ENCODE results near the gene NT5C2. TPM values are rescaled to one million over a fixed set of nuclear protein-coding genes. Genes with fewer than 3 reads are reported as not detected.

Gene NT5C2
- total RNA-seq, 1 donor from 2014 or later = 113 TPM

DNA sequence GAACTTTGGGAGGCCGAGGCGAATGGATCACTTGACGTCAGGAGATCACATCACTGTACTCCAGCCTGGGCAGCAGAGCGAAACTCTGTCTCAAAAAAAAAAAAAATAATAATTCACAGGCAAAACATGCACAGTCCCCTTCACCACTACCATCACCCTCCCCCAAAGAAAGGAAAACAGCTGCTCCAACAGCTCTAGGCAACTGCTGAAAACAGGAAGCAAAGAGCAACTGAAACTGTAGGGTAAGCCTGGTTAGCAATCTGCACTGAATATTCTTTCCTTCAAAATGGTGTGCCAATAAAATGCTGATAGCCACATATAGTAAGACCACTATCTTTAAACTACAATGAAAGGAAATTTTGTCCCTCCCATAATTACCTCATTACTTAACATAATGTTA lies 11.8 kb downstream of the NT5C2 start:
- no peaks in the 10 kb centered on the region for H3K9me3 Mint-ChIP-seq (ENCODE audit: unreplicated experiment)
- H3K9ac ChIP-seq (ENCODE audit: low read length) = no peak overlapping the region
- H3K27me3 ChIP-seq (ENCODE audit: insufficient read depth, low read length) = no peaks in the 10 kb centered on the region
- H3K36me3 ChIP-seq (ENCODE audit: insufficient read depth, low read length) = peaks cover 7% of the 10 kb centered on the region
- H3K4me3 ChIP-seq (ENCODE audit: insufficient read depth, low read depth, low read length) = no peak overlapping the region
- no peak overlapping the region for H3K4me2 ChIP-seq (ENCODE audit: low read length)
- H2AFZ ChIP-seq (ENCODE audit: low read depth, low read length) = no peak overlapping the region
- no peaks in the 10 kb centered on the region for H3K27me3 Mint-ChIP-seq (ENCODE audit: low read depth, unreplicated experiment)
- TF ChIP-seq EZH2 (IDR thresholded peaks at IDR 0.05; ENCODE audit: insufficient read depth, low read length) = no peak
- TF ChIP-seq CTCF (IDR thresholded peaks at IDR 0.05; ENCODE audit: insufficient read depth, low read depth, low read length) = no peak
- no peak for FAIRE-seq
- H3K36me3 Mint-ChIP-seq (ENCODE audit: low read depth, unreplicated experiment) = peaks cover 5% of the 10 kb centered on the region
- H3K27ac ChIP-seq (ENCODE audit: low read depth, low read length) = no peak overlapping the region
- no peaks in the 10 kb centered on the region for H3K4me1 ChIP-seq (ENCODE audit: insufficient read depth, low read length)
- no peak overlapping the region for H3K4me3 Mint-ChIP-seq (ENCODE audit: unreplicated experiment)
- no peaks in the 10 kb centered on the region for H3K9me3 ChIP-seq (ENCODE audit: insufficient read depth, low read depth, low read length)
- peak overlapping the region; percentile 78 for H3K27ac Mint-ChIP-seq (ENCODE audit: unreplicated experiment)
- no peak for DNase-seq (ENCODE audit: low read depth)
- peaks cover 68% of the 10 kb centered on the region for H4K20me1 ChIP-seq (ENCODE audit: insufficient read depth, low read length)
- H3K4me1 Mint-ChIP-seq (ENCODE audit: low read depth, unreplicated experiment) = peaks cover 15% of the 10 kb centered on the region
- peaks cover 94% of the 10 kb centered on the region for H3K79me2 ChIP-seq (ENCODE audit: insufficient read depth, low read length)

GRCh38 chr10:103180491-103180890 lies 12.6 kb downstream of the NT5C2 start:
- Histone ChIP-seq H3K4me3 (ENCODE audit: insufficient read depth, low read depth, low read length) (no peak overlapping the region), H3K36me3 (ENCODE audit: insufficient read depth, low read length) (peaks cover 7% of the 10 kb centered on the region), H3K9ac (ENCODE audit: low read length) (no peak overlapping the region), H3K27me3 (ENCODE audit: insufficient read depth, low read length) (no peaks in the 10 kb centered on the region), H4K20me1 (ENCODE audit: insufficient read depth, low read length) (peaks cover 68% of the 10 kb centered on the region), H3K27ac (ENCODE audit: low read depth, low read length) (no peak overlapping the region), H3K9me3 (ENCODE audit: insufficient read depth, low read depth, low read length) (no peaks in the 10 kb centered on the region), H3K4me2 (ENCODE audit: low read length) (no peak overlapping the region), H3K4me1 (ENCODE audit: insufficient read depth, low read length) (no peaks in the 10 kb centered on the region), H3K79me2 (ENCODE audit: insufficient read depth, low read length) (peaks cover 94% of the 10 kb centered on the region), H2AFZ (ENCODE audit: low read depth, low read length) (no peak overlapping the region)
- no peak for FAIRE-seq
- no peak overlapping the region for H3K4me3 Mint-ChIP-seq (ENCODE audit: unreplicated experiment)
- H3K9me3 Mint-ChIP-seq (ENCODE audit: unreplicated experiment) = no peaks in the 10 kb centered on the region
- TF ChIP-seq EZH2 (IDR thresholded peaks at IDR 0.05; ENCODE audit: insufficient read depth, low read length) = no peak
- TF ChIP-seq CTCF (IDR thresholded peaks at IDR 0.05; ENCODE audit: insufficient read depth, low read depth, low read length) = no peak
- H3K36me3 Mint-ChIP-seq (ENCODE audit: low read depth, unreplicated experiment) = peaks cover 7% of the 10 kb centered on the region
- no peak for DNase-seq (ENCODE audit: low read depth)
- peaks cover 15% of the 10 kb centered on the region for H3K4me1 Mint-ChIP-seq (ENCODE audit: low read depth, unreplicated experiment)
- H3K27ac Mint-ChIP-seq (ENCODE audit: unreplicated experiment) = no peak overlapping the region
- no peaks in the 10 kb centered on the region for H3K27me3 Mint-ChIP-seq (ENCODE audit: low read depth, unreplicated experiment)

GRCh38 chr10:103177123-103177522 lies 15.9 kb downstream of the NT5C2 start:
- FAIRE-seq = no peak
- Histone ChIP-seq H3K4me1 (ENCODE audit: insufficient read depth, low read length) (no peaks in the 10 kb centered on the region), H3K36me3 (ENCODE audit: insufficient read depth, low read length) (peaks cover 14% of the 10 kb centered on the region), H3K4me2 (ENCODE audit: low read length) (no peak overlapping the region), H3K9ac (ENCODE audit: low read length) (no peak overlapping the region), H4K20me1 (ENCODE audit: insufficient read depth, low read length) (peaks cover 52% of the 10 kb centered on the region), H3K27ac (ENCODE audit: low read depth, low read length) (no peak overlapping the region), H3K79me2 (ENCODE audit: insufficient read depth, low read length) (peaks cover 77% of the 10 kb centered on the region), H3K4me3 (ENCODE audit: insufficient read depth, low read depth, low read length) (no peak overlapping the region), H2AFZ (ENCODE audit: low read depth, low read length) (no peak overlapping the region), H3K9me3 (ENCODE audit: insufficient read depth, low read depth, low read length) (no peaks in the 10 kb centered on the region), H3K27me3 (ENCODE audit: insufficient read depth, low read length) (no peaks in the 10 kb centered on the region)
- TF ChIP-seq CTCF (IDR thresholded peaks at IDR 0.05; ENCODE audit: insufficient read depth, low read depth, low read length) (no peak), EZH2 (IDR thresholded peaks at IDR 0.05; ENCODE audit: insufficient read depth, low read length) (no peak)
- no peak for DNase-seq (ENCODE audit: low read depth)
- Mint-ChIP-seq H3K4me1 (ENCODE audit: low read depth, unreplicated experiment) (peaks cover 7% of the 10 kb centered on the region), H3K4me3 (ENCODE audit: unreplicated experiment) (no peak overlapping the region), H3K36me3 (ENCODE audit: low read depth, unreplicated experiment) (peaks cover 7% of the 10 kb centered on the region), H3K9me3 (ENCODE audit: unreplicated experiment) (no peaks in the 10 kb centered on the region), H3K27me3 (ENCODE audit: low read depth, unreplicated experiment) (no peaks in the 10 kb centered on the region), H3K27ac (ENCODE audit: unreplicated experiment) (no peak overlapping the region)
